Osteoblast (primary cell): ENCODE results near the gene SCAF1. TPM values are rescaled to one million over a fixed set of nuclear protein-coding genes. Genes with fewer than 3 reads are reported as not detected.

ENCODE experiments used
- DNase-seq: peaks from one replicate; pipeline ENCODE4 v3.0.0; 2011; ENCODE audit warnings: low spot score, mixed read lengths; ENCODE audit not compliant: insufficient read length; ENCODE audit errors: missing footprints
- H2AFZ ChIP-seq: 2 replicates; pipeline ENCODE4 v1.6.0; 2011; ENCODE audit warnings: mild to moderate bottlenecking, low read length
- H3K27ac ChIP-seq: 2 replicates; pipeline ENCODE4 v1.5.1; 2011; ENCODE audit warnings: mild to moderate bottlenecking, low read depth, low read length, moderate library complexity
- H3K27me3 ChIP-seq: 2 replicates; pipeline ENCODE4 v1.6.0; 2012; ENCODE audit warnings: mild to moderate bottlenecking, control low read depth, inconsistent platforms, low read length, moderate library complexity; ENCODE audit not compliant: insufficient read depth
- H3K36me3 ChIP-seq: 2 replicates; pipeline ENCODE4 v1.5.1; 2011; ENCODE audit warnings: mild to moderate bottlenecking, low read length, control low read depth, moderate library complexity; ENCODE audit not compliant: insufficient read depth
- H3K4me1 ChIP-seq: 2 replicates; pipeline ENCODE4 v1.5.1; 2011; ENCODE audit warnings: mild to moderate bottlenecking, low read length, control low read depth, moderate library complexity; ENCODE audit not compliant: insufficient read depth
- H3K4me2 ChIP-seq: 2 replicates; pipeline ENCODE4 v1.6.0; 2011; ENCODE audit warnings: mild to moderate bottlenecking, low read length; ENCODE audit not compliant: insufficient read depth
- H3K4me3 ChIP-seq: fragments of 200-600 bp; sonication (generic); 3 replicates; pipeline ENCODE4 v1.5.1; 2012; ENCODE audit warnings: mild to moderate bottlenecking, low read length, inconsistent platforms; ENCODE audit not compliant: insufficient read depth
- H3K79me2 ChIP-seq: 2 replicates; pipeline ENCODE4 v1.6.0; 2012; ENCODE audit warnings: mild to moderate bottlenecking, low read length, control low read depth, inconsistent platforms; ENCODE audit not compliant: insufficient read depth
- H3K9me3 ChIP-seq: 2 replicates; pipeline ENCODE4 v1.5.1; 2011; ENCODE audit warnings: low read depth, low read length, control low read depth
- H4K20me1 ChIP-seq: 2 replicates; pipeline ENCODE4 v1.6.0; 2012; ENCODE audit warnings: mild to moderate bottlenecking, low read length, control low read depth; ENCODE audit not compliant: insufficient read depth
- CTCF ChIP-seq: IDR thresholded peaks from 2 replicates; pipeline ENCODE4 v1.5.1; 2011; ENCODE audit warnings: mild to moderate bottlenecking, low read depth, low read length, moderate library complexity; ENCODE audit errors: extremely low read depth
- total RNA-seq: library from RNA; depleted of rRNA; stranded (reverse); fragments of >200 nt; gene quantifications from 2 replicates; pipeline ENCODE4 v1.2.3, GENCODE V29; 2012

Gene SCAF1
- total RNA-seq, 1 donor: 14.8 TPM

- H3K4me2 ChIP-seq: peak overlapping the region; percentile 100
- H2AFZ ChIP-seq: peak overlapping the region; percentile 83
- DNase-seq: peak; percentile 100
- no peaks in the 10 kb centered on the region for H3K27me3 ChIP-seq
- peaks cover 42% of the 10 kb centered on the region for H3K79me2 ChIP-seq
- no peak for TF ChIP-seq CTCF
- H3K4me1 ChIP-seq: peaks cover 21% of the 10 kb centered on the region
- H3K36me3 ChIP-seq: peaks cover 3% of the 10 kb centered on the region
- peaks cover 29% of the 10 kb centered on the region for H4K20me1 ChIP-seq
- H3K27ac ChIP-seq: peak overlapping the region; percentile 100
- H3K9me3 ChIP-seq: no peaks in the 10 kb centered on the region
- H3K4me3 ChIP-seq: peak overlapping the region; percentile 99
Measured at GRCh38 chr19:49676784-49677230, 34.8 kb downstream of the SCAF1 start.

GRCh38 chr19:49677231-49677900 lies 35.4 kb downstream of the SCAF1 start, which contains the start of gene PRMT1:
Gene PRMT1 (plus strand): TSS chr19:49677271. CDS start chr19:49677281, 10 bp downstream.
- peak within 1 kb of the TSS; percentile 100 for H3K4me2 ChIP-seq
- DNase-seq: peak; percentile 93
- H3K4me3 ChIP-seq: peak within 1 kb of the TSS; percentile 99
- H3K4me1 ChIP-seq: peaks cover 22% of the 10 kb centered on the region
- H2AFZ ChIP-seq: peak within 1 kb of the TSS; percentile 100
- TF ChIP-seq CTCF: no peak
- no peaks in the 10 kb centered on the region for H3K27me3 ChIP-seq
- H3K9me3 ChIP-seq: no peaks in the 10 kb centered on the region
- H3K36me3 ChIP-seq: peaks cover 8% of the 10 kb centered on the region
- H4K20me1 ChIP-seq: peaks cover 35% of the 10 kb centered on the region
- peak within 1 kb of the TSS; percentile 100 for H3K27ac ChIP-seq
- peaks cover 45% of the 10 kb centered on the region for H3K79me2 ChIP-seq

- H3K36me3 ChIP-seq: peaks cover 14% of the 10 kb centered on the region
- peak; percentile 76 for TF ChIP-seq CTCF
- H3K4me1 ChIP-seq: peaks cover 25% of the 10 kb centered on the region
- peaks cover 45% of the 10 kb centered on the region for H3K79me2 ChIP-seq
- no peak overlapping the region for H2AFZ ChIP-seq
- H3K27ac ChIP-seq: peak overlapping the region; percentile 64
- H4K20me1 ChIP-seq: peaks cover 37% of the 10 kb centered on the region
- no peaks in the 10 kb centered on the region for H3K9me3 ChIP-seq
- H3K4me3 ChIP-seq: peak overlapping the region; percentile 99
- peak overlapping the region; percentile 92 for H3K4me2 ChIP-seq
- no peaks in the 10 kb centered on the region for H3K27me3 ChIP-seq
- peak; percentile 92 for DNase-seq
Measured at GRCh38 chr19:49677901-49678674, 36.1 kb downstream of the SCAF1 start.
